EL (cell line): ENCODE data around the gene PKD1.
"Not testable (repeated sequence)": the region's sequence is repeated elsewhere in the genome, so short reads cannot be mapped to it uniquely, and the experiment has no call there.

Experiments
- DNase-seq: peaks from one replicate; pipeline ENCODE4 v3.0.0-alpha.2; 2016

PKD1 gene

GRCh38 chr16:2149630-2150417, 14.1 kb upstream of the PKD1 start:
- DNase-seq, result peak; percentile 42

GRCh38 chr16:2148714-2149629, 13.3 kb upstream of the PKD1 start:
- peak; percentile 52 for DNase-seq

GRCh38 chr16:2147981-2148671, 12.4 kb upstream of the PKD1 start, which contains the start of gene RAB26:
Gene RAB26 (plus strand): TSS chr16:2148625. CDS start chr16:2148784, 159 bp downstream.
- DNase-seq, result peak; percentile 59

- no peak for DNase-seq
Measured at GRCh38 chr16:2147378-2147777, 11.7 kb upstream of the PKD1 start.

GRCh38 chr16:2145843-2146242, 10.1 kb upstream of the PKD1 start:
- no peak for DNase-seq

- DNase-seq, result no peak
Measured at GRCh38 chr16:2143878-2144485, 8.3 kb upstream of the PKD1 start.

- no peak for DNase-seq
Measured at GRCh38 chr16:2142942-2143877, 7.5 kb upstream of the PKD1 start.

GRCh38 chr16:2135071-2135470, 627 bp downstream of the PKD1 start:
- not testable (repeated sequence) for DNase-seq

GRCh38 chr16:2133797-2134196, 1.9 kb downstream of the PKD1 start:
- not testable (repeated sequence) for DNase-seq

GRCh38 chr16:2129890-2130447, 5.7 kb downstream of the PKD1 start:
- DNase-seq, result peak; percentile 41

GRCh38 chr16:2129251-2129650, 6.4 kb downstream of the PKD1 start:
- DNase-seq, result peak; percentile 86

- peak; percentile 61 for DNase-seq
Measured at GRCh38 chr16:2127630-2128280, 7.9 kb downstream of the PKD1 start.

- DNase-seq, result not testable (repeated sequence)
Measured at GRCh38 chr16:2126928-2127556, 8.7 kb downstream of the PKD1 start.

GRCh38 chr16:2126161-2126743, 9.4 kb downstream of the PKD1 start:
- not testable (repeated sequence) for DNase-seq

- not testable (repeated sequence) for DNase-seq
Measured at GRCh38 chr16:2125609-2126008, 10.1 kb downstream of the PKD1 start.

GRCh38 chr16:2124694-2125444, 10.8 kb downstream of the PKD1 start:
- DNase-seq, result peak; percentile 89

- DNase-seq, result peak; percentile 49
Measured at GRCh38 chr16:2124377-2124693, 11.4 kb downstream of the PKD1 start.

- not testable (repeated sequence) for DNase-seq
Measured at GRCh38 chr16:2123706-2124376, 11.9 kb downstream of the PKD1 start.
